NCI-H1694 treated with DMSO at 0.1 percent for 48 hours (cell line): ENCODE results near the gene HNRNPA1L2.
"Not testable (repeated sequence)": the region's sequence is repeated elsewhere in the genome, so short reads cannot be mapped to it uniquely, and the experiment has no call there.

Experiments used
- DNase-seq: peaks from one replicate; lab custom pipeline; 2025; lab: John Stamatoyannopoulos, UW

Gene HNRNPA1L2

DNA sequence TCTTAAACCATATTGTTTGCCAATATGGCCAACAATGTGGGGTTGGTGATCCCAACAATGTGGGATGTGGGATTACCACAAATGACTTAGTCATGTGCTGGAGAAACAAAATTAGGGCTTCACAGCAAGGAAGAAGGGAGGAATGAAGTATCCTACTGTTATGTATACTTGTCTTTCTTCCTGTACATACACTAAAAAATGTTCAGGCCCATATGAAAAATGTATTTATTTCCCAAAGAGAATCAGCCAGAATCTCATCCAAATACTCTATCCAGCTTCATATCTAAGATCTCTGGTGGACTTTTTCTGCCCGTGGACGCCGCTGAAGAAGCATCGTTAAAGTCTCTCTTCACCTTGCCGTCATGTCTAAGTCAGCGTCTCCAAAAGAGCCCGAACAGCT lies at the start of gene HNRNPA1L2:
Gene HNRNPA1L2, plus strand, starts transcription at position 301 of the 400 bp plus-strand sequence. Its CDS starts 62 bp downstream, at position 363.
- no peak for DNase-seq

GRCh38 chr13:52593175-52593574 lies 49.1 kb upstream of the HNRNPA1L2 start:
- not testable (repeated sequence) for DNase-seq

DNA sequence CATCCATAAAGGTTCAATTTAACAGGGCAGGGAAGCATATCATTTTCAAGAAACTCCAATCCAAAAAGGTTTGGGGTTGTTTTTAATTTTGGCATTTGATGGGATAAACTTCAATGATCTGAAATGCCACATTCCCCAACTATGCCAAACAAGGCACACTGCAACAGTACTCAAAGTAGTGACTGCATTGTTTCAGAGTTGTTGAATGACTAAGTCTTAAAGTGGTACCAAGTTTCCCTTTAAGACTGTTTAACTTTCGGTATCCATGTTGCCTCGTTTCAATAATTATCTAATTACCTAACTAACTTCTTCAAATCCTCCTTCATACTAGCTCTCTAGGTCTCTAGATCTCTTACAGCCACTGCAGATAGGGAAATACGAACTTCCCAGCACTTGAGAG lies 48.4 kb upstream of the HNRNPA1L2 start:
- not testable (repeated sequence) for DNase-seq

- not testable (repeated sequence) for DNase-seq
Measured at GRCh38 chr13:52594295-52594694, 47.9 kb upstream of the HNRNPA1L2 start.

DNA sequence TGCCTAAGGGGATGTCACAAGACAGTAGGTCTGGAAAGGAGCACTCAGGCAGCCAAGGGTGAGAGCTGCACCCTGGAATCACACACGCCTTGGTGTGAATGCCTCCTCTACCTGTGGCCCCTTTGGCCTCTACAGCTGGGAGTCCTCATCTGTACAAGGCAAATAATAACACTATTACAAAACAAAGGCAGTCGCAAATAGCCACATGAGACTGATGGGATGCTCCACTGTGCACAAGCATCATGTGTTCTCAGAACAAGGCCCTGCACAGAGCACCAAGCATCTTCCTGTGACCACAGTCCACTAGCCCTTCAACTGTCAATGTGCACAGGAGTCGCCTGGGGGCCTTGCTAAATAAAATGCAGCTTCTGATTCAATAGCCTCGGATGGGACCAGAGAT lies 44.6 kb upstream of the HNRNPA1L2 start:
- DNase-seq, result no peak

DNA sequence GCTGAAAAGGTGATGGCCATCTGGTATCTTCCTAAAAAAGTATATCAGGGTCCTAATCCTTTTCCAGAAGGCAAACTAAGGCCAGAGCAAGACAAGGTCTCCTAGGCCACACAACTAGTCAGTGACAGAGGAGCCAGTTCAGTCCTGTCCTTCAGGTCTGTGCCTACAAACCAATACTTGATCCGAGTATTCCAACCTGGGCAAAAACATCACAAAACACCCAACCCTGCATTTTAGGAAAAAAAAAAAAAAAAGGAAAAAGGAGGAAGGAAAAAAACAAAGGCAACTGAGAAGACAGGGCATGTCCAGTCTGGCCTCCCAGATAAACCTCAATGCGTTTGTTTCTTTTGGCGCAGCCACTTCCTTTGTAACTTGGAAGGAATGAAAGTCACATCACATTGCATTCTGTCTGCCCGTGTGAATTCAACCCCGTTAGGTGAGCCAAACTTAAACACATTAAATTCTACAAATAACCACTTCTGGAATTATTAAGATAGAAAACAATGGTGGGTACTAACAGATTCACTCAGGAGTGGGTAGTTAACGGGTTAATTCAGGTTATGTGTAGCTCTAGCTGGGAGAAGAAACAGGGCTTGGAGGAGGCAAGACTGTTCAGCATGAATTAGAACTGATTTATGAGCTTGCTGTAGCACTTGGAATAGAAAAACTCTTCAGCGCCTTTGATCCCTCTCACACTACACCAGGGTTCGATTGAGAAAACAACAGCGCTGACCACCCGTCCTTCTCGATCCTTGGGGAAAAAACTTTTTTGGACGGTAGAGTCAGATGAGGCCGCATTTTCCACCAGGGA lies 43.0 kb upstream of the HNRNPA1L2 start:
- peak; percentile 16 for DNase-seq

DNA sequence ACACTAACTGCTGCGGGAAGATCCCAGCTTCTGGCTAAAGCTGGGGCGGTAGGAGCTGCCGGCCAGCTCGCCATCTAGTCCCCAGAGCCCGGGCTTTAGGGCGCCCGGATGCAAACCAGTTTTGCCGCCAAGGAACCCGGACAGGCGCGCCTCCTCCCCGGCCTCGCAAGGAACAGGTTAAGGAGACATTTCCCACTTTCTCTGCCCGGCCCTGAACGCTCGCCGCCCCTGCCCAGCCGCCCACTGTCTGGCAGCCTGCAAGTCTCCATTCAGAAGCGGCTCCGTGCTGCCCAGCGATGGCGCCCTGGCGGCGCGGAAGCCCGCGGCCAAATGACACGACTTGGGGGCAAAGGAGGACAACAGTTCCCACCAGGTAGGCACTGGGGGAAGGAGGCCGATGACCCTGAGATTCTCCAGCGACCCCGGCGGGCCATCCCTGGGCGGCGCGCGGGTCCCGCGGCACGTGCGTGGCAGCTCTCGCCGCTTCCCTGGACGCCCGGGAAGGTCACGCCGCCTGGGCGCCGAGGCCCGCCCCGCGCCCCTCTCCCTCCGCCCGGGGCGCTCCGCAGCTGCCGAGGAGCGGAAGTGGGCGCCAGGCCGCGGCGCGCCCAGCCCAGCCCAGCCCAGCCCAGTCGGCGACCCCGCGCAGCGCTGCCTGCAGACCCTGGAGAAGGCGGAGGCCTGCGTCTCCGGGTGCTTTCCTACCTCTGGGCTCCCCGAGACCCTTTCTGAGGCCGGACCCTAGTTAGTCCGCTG lies 42.2 kb upstream of the HNRNPA1L2 start:
- DNase-seq, result peak; percentile 26

DNA sequence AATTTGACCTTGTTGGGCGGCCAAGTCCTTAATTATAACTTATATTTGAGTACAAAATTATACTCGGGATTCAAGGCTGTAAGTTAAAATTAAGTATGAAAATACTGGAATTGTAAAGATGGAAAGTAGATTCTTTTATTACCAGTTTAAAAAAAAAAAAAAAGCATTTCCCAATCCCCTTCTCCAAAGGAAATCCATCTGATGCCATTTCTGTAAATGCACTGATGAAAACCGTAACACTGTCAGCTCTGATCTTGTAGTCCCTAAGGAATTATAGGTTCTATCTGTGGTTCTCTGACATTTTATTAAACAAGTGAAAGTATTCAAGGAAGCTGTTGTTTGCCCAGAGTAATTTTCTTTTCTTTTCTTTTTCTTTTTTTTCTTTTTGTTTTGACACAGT lies 41.6 kb upstream of the HNRNPA1L2 start:
- peak; percentile 26 for DNase-seq

DNA sequence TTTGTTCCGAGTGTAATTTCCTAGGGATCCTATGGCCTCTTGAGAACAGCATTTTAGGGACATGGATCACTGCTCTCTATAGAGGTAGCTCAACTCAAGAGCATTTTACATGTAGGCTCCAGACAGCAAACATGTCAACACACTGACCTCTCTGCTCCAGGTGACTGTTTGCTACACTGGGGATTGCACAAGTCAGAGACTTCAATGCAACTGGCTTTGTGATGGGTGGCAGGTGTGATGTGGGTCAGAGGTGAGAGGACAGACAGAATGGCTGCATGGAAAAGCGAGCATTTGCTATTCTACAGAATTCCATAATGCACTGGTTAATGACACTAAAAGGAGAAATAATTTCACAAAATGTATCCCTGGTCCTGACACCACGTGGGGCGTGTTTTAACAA lies 38.9 kb upstream of the HNRNPA1L2 start:
- not testable (repeated sequence) for DNase-seq

DNA sequence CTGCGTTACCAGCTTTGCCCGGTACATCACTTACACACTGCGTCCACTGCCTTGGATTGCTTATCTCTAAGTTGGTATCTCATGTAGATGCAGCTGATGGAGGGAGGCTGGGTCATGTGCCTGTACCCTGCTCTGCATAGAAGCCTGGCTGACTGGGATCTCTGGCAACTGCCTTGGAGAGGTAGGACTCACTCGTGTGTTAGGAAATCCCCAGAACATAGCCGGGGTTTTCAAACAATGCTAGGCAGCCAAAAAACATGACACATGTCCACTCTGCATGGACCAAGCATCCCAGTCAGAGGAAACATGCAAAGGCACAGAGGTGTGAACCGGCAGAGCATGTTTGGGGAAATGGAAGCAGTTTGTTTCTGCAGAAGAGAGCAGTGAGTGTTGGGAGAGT lies 36.1 kb upstream of the HNRNPA1L2 start:
- DNase-seq, result not testable (repeated sequence)

GRCh38 chr13:52606795-52607194 lies 35.4 kb upstream of the HNRNPA1L2 start:
- not testable (repeated sequence) for DNase-seq

GRCh38 chr13:52608184-52608583 lies 34.0 kb upstream of the HNRNPA1L2 start:
- DNase-seq, result not testable (repeated sequence)

- DNase-seq, result not testable (repeated sequence)
Measured at GRCh38 chr13:52609013-52609606, 33.1 kb upstream of the HNRNPA1L2 start.

- DNase-seq, result not testable (repeated sequence)
Measured at GRCh38 chr13:52610158-52610557, 32.1 kb upstream of the HNRNPA1L2 start.

GRCh38 chr13:52615134-52615801 lies 27.0 kb upstream of the HNRNPA1L2 start:
- no peak for DNase-seq

- no peak for DNase-seq
Measured at GRCh38 chr13:52615812-52616211, 26.4 kb upstream of the HNRNPA1L2 start.

DNA sequence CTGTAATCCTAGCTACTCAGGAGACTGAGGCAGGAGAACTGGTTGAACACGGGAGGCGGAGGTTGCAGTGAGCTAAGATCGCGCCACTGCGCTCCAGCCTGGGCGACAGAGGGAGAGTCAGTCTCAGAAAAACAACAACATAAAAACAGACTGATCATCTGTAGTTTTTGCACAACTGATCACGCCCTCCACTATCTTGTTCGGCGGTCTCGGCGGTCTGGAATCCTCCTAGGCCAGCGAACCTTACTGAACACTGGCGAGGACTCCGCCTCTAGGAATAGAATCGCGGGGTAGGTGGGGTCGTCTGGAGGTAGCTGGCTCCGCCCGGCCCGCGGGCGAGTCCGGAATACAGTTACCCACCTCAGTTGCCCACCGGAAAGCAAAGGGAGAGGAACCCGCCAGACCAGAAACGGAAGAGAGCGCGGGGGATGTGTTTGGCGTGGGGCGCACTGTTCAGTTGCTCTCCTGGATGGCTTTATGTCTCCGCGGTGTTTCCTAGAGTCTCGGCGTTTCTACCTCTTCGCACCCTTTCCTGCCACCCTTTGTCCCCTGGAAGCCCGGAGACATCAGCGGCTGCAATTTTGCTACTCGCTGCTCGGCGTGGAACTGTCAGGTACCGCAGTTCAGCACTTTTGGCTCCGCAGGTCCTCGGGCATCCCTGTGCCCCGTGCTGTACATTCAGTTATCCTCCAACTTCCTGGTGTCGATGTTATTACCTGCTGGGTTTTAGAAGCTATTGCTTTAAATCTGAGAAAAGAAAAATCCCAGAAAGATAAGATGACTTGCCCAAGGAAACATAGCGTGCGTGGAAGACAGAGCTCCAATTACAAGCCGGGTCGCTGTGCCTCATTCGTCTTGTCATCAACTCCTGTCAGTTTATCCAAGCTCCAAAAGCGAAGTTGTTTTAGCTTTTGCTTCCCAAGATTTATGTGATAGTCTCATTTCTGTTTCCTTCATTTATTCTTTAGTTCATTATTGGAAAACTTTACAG lies 24.9 kb upstream of the HNRNPA1L2 start:
- DNase-seq, result peak; percentile 79

DNA sequence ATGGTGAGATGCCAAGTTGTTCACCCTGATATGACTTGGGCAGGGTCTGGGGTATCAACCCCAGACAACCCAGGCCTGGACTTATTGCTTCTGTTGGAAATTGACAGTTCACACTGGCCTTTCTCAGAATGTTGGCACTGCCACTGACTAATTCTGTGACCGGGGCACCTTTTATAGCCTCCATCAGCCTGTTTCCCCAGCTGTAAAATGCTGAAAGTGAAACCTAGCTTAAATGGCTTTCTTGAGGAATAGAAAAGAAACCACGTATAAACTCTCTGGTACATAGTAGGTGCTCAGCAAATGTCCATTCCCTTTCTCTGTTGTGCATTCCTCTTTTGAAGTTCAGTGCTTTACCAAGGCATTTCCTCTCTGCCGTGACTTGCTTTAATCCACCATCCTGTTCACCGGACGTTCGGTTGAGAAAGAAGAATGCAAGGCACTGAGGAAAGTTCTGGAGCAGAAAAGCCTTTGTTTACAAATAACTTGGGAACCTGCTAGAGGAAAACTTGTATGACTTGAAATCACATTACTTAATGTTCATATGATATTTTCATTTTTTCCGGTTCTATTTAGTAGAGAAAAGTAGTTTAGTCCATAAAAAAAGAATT lies 11.0 kb upstream of the HNRNPA1L2 start:
- DNase-seq, result not testable (repeated sequence)

- no peak for DNase-seq
Measured at GRCh38 chr13:52638666-52639328, 3.4 kb upstream of the HNRNPA1L2 start.

DNA sequence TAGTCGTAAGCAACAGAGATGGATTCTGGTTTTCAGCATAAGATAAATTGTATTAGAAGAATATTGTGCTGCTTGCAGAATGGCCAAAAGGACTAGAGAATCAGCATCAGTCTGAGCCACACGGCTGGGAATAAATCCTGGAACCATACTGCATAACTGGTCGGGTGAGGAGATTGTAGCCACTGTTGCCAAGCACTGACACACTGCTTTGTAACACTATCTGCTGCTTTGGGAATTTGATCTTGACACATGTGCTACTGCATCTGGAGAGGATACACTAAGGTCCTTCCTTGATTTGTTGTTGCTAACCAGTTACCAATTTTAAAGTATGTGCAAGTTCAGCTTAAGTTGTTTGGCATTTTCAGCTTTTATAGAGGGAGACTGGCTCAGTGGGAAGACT lies 1.9 kb downstream of the HNRNPA1L2 start:
- no peak for DNase-seq
